ENCODE measurements around the gene MMP27. TPM values are rescaled to one million over a fixed set of nuclear protein-coding genes. Genes with fewer than 3 reads are reported as not detected.

Gene MMP27
- total RNA-seq, 1 experiment from 2014 or later: not detected

DNA sequence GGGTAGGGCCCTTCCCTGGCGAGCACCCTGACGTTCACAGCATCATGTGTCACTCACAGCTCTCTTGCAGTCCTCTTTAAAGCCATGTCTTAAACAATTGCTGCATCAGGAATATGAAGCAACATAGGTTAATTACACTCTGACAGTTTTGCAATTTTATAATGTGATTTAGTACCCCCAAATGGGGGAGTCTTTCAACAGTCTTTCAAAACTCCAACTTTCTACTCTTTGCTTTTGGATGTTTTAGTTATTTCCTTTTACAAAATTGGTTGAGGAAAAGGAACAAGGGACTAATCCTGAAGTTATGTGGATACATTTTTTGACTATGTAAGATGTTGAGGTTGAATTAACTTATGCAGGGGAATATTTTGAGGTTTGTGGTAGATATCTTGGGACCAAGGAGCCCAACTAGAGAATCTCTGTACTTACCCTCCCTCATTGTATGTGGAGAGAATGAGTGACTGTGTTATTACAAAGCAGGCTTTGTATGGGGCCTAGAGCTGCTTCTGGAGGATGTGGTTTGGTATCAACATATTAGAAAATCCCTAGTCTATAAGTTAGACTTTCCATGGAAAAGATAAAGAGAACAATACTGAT, 19.4 kb upstream of the MMP27 start, which contains the start of gene MMP8 (continued):
- TF ChIP-seq, protein P1, sequence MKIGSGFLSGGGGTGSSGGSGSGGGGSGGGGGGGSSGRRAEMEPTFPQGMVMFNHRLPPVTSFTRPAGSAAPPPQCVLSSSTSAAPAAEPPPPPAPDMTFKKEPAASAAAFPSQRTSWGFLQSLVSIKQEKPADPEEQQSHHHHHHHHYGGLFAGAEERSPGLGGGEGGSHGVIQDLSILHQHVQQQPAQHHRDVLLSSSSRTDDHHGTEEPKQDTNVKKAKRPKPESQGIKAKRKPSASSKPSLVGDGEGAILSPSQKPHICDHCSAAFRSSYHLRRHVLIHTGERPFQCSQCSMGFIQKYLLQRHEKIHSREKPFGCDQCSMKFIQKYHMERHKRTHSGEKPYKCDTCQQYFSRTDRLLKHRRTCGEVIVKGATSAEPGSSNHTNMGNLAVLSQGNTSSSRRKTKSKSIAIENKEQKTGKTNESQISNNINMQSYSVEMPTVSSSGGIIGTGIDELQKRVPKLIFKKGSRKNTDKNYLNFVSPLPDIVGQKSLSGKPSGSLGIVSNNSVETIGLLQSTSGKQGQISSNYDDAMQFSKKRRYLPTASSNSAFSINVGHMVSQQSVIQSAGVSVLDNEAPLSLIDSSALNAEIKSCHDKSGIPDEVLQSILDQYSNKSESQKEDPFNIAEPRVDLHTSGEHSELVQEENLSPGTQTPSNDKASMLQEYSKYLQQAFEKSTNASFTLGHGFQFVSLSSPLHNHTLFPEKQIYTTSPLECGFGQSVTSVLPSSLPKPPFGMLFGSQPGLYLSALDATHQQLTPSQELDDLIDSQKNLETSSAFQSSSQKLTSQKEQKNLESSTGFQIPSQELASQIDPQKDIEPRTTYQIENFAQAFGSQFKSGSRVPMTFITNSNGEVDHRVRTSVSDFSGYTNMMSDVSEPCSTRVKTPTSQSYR (CRISPR knock-in tag; IDR thresholded peaks at IDR 0.05): no peak
- no peak for TF ChIP-seq TEAD1 (CRISPR knock-in tag; IDR thresholded peaks at IDR 0.05)
- no peak for TF ChIP-seq GTF2I (CRISPR knock-in tag; conservative IDR thresholded peaks at IDR 0.05)

DNA sequence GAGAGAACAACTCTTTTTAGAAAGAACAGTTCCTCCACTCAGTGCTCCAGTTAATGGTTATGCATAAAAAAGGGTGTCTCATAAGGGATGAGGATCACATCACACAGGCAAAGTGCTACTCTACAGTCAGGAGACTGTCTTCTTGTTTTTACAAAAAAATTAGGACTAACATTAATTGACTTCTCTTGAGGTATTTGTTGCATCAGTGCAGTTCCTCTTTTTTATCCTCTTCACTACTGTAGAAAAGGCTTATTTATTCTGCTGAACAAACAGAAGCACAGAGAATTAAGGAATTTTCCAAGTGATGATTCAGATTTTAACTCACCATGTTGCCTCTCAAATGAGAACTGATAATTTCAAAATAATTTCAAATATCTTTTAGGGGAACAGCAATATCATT, 17.3 kb upstream of the MMP27 start:
- H3K36me3 Mint-ChIP-seq: no peaks in the 10 kb centered on the region
- no peak for DNase-seq (ENCODE audit: low spot score)

DNA sequence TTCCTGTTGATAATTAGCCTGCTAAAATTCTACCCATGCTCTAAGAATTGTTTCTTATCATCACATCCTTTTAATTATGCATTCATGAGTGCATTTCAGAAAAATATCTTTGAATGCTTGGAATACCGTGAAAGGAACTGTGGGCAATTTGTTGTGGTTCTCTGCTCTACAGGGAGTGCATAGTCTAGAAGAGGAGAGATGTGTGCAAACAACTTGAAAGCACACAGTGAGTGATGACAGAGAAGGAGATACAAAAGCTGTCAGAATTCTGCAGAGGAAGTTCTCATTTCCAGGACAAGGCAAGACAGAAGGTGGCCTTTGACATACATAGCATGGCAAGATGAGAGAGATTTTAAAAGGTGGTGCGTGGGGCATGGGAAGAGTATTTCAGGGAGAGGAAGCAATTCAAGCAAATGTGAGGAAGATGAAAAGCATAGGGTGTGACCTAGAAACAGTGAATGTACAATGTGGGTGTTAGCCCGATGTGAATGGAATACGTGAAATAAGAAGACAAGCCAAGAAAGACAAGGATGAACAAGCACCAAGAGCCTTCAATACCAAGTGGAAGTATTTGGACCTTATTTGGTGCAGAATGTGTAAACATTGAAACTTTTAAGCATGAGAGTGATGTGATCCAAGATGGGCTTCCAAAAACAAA, 14.2 kb upstream of the MMP27 start:
- DNase-seq (ENCODE audit: low spot score): no peak
- no peak for TF ChIP-seq ETV6 (CRISPR knock-in tag; IDR thresholded peaks at IDR 0.05)
- TF ChIP-seq TP53 (CRISPR knock-in tag; IDR thresholded peaks at IDR 0.05): no peak
- TF ChIP-seq, protein P2, sequence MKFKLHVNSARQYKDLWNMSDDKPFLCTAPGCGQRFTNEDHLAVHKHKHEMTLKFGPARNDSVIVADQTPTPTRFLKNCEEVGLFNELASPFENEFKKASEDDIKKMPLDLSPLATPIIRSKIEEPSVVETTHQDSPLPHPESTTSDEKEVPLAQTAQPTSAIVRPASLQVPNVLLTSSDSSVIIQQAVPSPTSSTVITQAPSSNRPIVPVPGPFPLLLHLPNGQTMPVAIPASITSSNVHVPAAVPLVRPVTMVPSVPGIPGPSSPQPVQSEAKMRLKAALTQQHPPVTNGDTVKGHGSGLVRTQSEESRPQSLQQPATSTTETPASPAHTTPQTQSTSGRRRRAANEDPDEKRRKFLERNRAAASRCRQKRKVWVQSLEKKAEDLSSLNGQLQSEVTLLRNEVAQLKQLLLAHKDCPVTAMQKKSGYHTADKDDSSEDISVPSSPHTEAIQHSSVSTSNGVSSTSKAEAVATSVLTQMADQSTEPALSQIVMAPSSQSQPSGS (CRISPR knock-in tag; IDR thresholded peaks at IDR 0.05; ENCODE audit: borderline replicate concordance, low read depth): no peak
- TF ChIP-seq, protein P3, sequence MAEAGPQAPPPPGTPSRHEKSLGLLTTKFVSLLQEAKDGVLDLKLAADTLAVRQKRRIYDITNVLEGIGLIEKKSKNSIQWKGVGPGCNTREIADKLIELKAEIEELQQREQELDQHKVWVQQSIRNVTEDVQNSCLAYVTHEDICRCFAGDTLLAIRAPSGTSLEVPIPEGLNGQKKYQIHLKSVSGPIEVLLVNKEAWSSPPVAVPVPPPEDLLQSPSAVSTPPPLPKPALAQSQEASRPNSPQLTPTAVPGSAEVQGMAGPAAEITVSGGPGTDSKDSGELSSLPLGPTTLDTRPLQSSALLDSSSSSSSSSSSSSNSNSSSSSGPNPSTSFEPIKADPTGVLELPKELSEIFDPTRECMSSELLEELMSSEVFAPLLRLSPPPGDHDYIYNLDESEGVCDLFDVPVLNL (CRISPR knock-in tag; IDR thresholded peaks at IDR 0.05; ENCODE audit: borderline replicate concordance, low read depth): no peak
- no peak for TF ChIP-seq PRRX2 (CRISPR knock-in tag; IDR thresholded peaks at IDR 0.05)
- TF ChIP-seq, protein P1 (CRISPR knock-in tag; IDR thresholded peaks at IDR 0.05): no peak
- TF ChIP-seq OVOL2 (CRISPR knock-in tag; IDR thresholded peaks at IDR 0.05; ENCODE audit: borderline replicate concordance): no peak
- TF ChIP-seq, protein P4, sequence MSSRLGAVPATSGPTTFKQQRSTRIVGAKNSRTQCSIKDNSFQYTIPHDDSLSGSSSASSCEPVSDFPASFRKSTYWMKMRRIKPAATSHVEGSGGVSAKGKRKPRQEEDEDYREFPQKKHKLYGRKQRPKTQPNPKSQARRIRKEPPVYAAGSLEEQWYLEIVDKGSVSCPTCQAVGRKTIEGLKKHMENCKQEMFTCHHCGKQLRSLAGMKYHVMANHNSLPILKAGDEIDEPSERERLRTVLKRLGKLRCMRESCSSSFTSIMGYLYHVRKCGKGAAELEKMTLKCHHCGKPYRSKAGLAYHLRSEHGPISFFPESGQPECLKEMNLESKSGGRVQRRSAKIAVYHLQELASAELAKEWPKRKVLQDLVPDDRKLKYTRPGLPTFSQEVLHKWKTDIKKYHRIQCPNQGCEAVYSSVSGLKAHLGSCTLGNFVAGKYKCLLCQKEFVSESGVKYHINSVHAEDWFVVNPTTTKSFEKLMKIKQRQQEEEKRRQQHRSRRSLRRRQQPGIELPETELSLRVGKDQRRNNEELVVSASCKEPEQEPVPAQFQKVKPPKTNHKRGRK (CRISPR knock-in tag; IDR thresholded peaks at IDR 0.05; ENCODE audit: borderline replicate concordance): no peak
- TF ChIP-seq ZNF232 (CRISPR knock-in tag; IDR thresholded peaks at IDR 0.05): no peak
- CTCF ChIA-PET: no interaction called here
- Mint-ChIP-seq H3K27ac (no peak overlapping the region), H3K4me1 (peaks cover 7% of the 10 kb centered on the region), H3K27me3 (ENCODE audit: low read depth) (no peaks in the 10 kb centered on the region), H3K36me3 (no peaks in the 10 kb centered on the region), H3K4me3 (no peak overlapping the region), H3K9me3 (peaks cover 13% of the 10 kb centered on the region; the same call in 1 of the 2 replicates)
- no peak for ATAC-seq
- POLR2A ChIA-PET: no interaction called here

More for the DNA sequence above, 17.3 kb upstream of the MMP27 start:
- peaks cover 7% of the 10 kb centered on the region for H3K4me1 Mint-ChIP-seq
- H3K27me3 Mint-ChIP-seq (ENCODE audit: low read depth): no peaks in the 10 kb centered on the region
- no peak for TF ChIP-seq FOXJ3 (CRISPR knock-in tag; IDR thresholded peaks at IDR 0.05; ENCODE audit: borderline replicate concordance)
- TF ChIP-seq, protein P5, sequence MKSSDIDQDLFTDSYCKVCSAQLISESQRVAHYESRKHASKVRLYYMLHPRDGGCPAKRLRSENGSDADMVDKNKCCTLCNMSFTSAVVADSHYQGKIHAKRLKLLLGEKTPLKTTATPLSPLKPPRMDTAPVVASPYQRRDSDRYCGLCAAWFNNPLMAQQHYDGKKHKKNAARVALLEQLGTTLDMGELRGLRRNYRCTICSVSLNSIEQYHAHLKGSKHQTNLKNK (CRISPR knock-in tag; IDR thresholded peaks at IDR 0.05): no peak
- TF ChIP-seq ZBTB21 (CRISPR knock-in tag; IDR thresholded peaks at IDR 0.05; ENCODE audit: borderline replicate concordance): no peak
- ATAC-seq: no peak
- ChIA-PET POLR2A (no interaction called here), CTCF (no interaction called here)
- no peak overlapping the region for H3K27ac Mint-ChIP-seq
- no peak overlapping the region for H3K4me3 Mint-ChIP-seq
- H3K9me3 Mint-ChIP-seq: peaks cover 13% of the 10 kb centered on the region; the same call in 1 of the 2 replicates
